WTC11 (cell line): ENCODE results near the gene IL1RAPL1. TPM values are rescaled to one million over a fixed set of nuclear protein-coding genes. Genes with fewer than 3 reads are reported as not detected.

ENCODE experiments used
- ATAC-seq: fragments of 200-7000 bp; cut with Tn5 transposase; 2 replicates; pipeline ENCODE4 v1.10.0; 2021; ENCODE audit warnings: mild to moderate bottlenecking, moderate library complexity
- CTCF ChIA-PET: fragments of 300-600 bp; sonication (Branson Sonifier 250); formaldehyde crosslinking; loops from one replicate; lab custom pipeline; 2021; ENCODE audit warnings: antibody characterized with exemption; lab: Charles Lee
- POLR2A ChIA-PET: fragments of 350-600 bp; sonication (Branson Sonifier 250); formaldehyde crosslinking; loops from one replicate; lab custom pipeline; 2021; ENCODE audit warnings: antibody characterized with exemption; lab: Charles Lee
- DNase-seq: peaks from one replicate; pipeline ENCODE4 v3.0.0; 2021; ENCODE audit warnings: low spot score
- H3K27ac Mint-ChIP-seq: 2 replicates; pipeline ENCODE4 v1.8.0; 2021; ENCODE audit warnings: mixed read lengths
- H3K27me3 Mint-ChIP-seq: 2 replicates; pipeline ENCODE4 v1.8.0; 2021; ENCODE audit warnings: low read depth, mild to moderate bottlenecking, moderate library complexity, mixed read lengths
- H3K36me3 Mint-ChIP-seq: 2 replicates; pipeline ENCODE4 v1.8.0; 2021; ENCODE audit warnings: mixed read lengths
- H3K4me1 Mint-ChIP-seq: 2 replicates; pipeline ENCODE4 v1.8.0; 2022; ENCODE audit warnings: mixed read lengths
- H3K4me3 Mint-ChIP-seq: 2 replicates; pipeline ENCODE4 v1.8.0; 2021; ENCODE audit warnings: mild to moderate bottlenecking, moderate library complexity, mixed read lengths
- H3K9me3 Mint-ChIP-seq: 2 replicates; pipeline ENCODE4 v1.8.0; 2021; ENCODE audit warnings: mixed read lengths
- ARID4B ChIP-seq: sonication (generic); formaldehyde crosslinking; IDR thresholded peaks from 2 replicates; pipeline ENCODE4 v1.8.0; 2023; ENCODE audit warnings: missing genetic modification reagents, mild to moderate bottlenecking, borderline replicate concordance
- ATF3 ChIP-seq: sonication (generic); formaldehyde crosslinking; conservative IDR thresholded peaks from 2 replicates; pipeline ENCODE4 v1.8.1; 2022; ENCODE audit warnings: mild to moderate bottlenecking, missing genetic modification reagents
- CREB1 ChIP-seq: sonication (generic); formaldehyde crosslinking; IDR thresholded peaks from 2 replicates; pipeline ENCODE4 v1.8.0; 2023; ENCODE audit warnings: mild to moderate bottlenecking, missing genetic modification reagents
- E2F1 ChIP-seq: sonication (generic); formaldehyde crosslinking; IDR thresholded peaks from 2 replicates; pipeline ENCODE4 v1.8.0; 2022; ENCODE audit warnings: mild to moderate bottlenecking, missing genetic modification reagents
- ERG ChIP-seq: fragments of 250-450 bp; sonication (Bioruptor Pico); IDR thresholded peaks from 2 replicates; pipeline ENCODE4 v1.8.0; 2021; ENCODE audit warnings: mild to moderate bottlenecking
- GRHL2 ChIP-seq: fragments of 250-450 bp; sonication (Bioruptor Pico); IDR thresholded peaks from 2 replicates; pipeline ENCODE4 v1.8.0; 2022; ENCODE audit warnings: mild to moderate bottlenecking, moderate library complexity; ENCODE audit not compliant: insufficient replicate concordance, severe bottlenecking
- GTF2I ChIP-seq: fragments of 250-450 bp; sonication (Bioruptor Pico); conservative IDR thresholded peaks from 2 replicates; pipeline ENCODE4 v1.4.0; 2021; ENCODE audit warnings: mild to moderate bottlenecking
- HMGA2 ChIP-seq: fragments of 250-450 bp; sonication (Bioruptor Pico); IDR thresholded peaks from 2 replicates; pipeline ENCODE4 v1.4.0; 2021; ENCODE audit warnings: mild to moderate bottlenecking, moderate library complexity
- KAT7 ChIP-seq: sonication (generic); formaldehyde crosslinking; IDR thresholded peaks from 2 replicates; pipeline ENCODE4 v1.8.1; 2023; ENCODE audit warnings: missing genetic modification reagents, mild to moderate bottlenecking, borderline replicate concordance
- MYBL2 ChIP-seq: sonication (generic); formaldehyde crosslinking; IDR thresholded peaks from 2 replicates; pipeline ENCODE4 v1.8.1; 2023; ENCODE audit warnings: mild to moderate bottlenecking, moderate library complexity, missing genetic modification reagents
- NFATC4 ChIP-seq: fragments of 250-450 bp; sonication (Bioruptor Pico); IDR thresholded peaks from 2 replicates; pipeline ENCODE4 v1.9.0; 2021; ENCODE audit warnings: mild to moderate bottlenecking
- NFE2L1 ChIP-seq: sonication (generic); formaldehyde crosslinking; IDR thresholded peaks from 2 replicates; pipeline ENCODE4 v1.8.1; 2023; ENCODE audit warnings: missing genetic modification reagents
- NFYB ChIP-seq: sonication (generic); formaldehyde crosslinking; conservative IDR thresholded peaks from 2 replicates; pipeline ENCODE4 v1.8.0; 2022; ENCODE audit warnings: low read depth, missing genetic modification reagents
- NR1H2 ChIP-seq: sonication (generic); formaldehyde crosslinking; IDR thresholded peaks from 2 replicates; pipeline ENCODE4 v1.9.0; 2021; ENCODE audit warnings: mild to moderate bottlenecking, moderate library complexity, missing genetic modification reagents
- NR2C2 ChIP-seq: sonication (generic); formaldehyde crosslinking; IDR thresholded peaks from 2 replicates; pipeline ENCODE4 v1.8.0; 2022; ENCODE audit warnings: mild to moderate bottlenecking, missing genetic modification reagents
- SMAD4 ChIP-seq: sonication (generic); formaldehyde crosslinking; IDR thresholded peaks from 2 replicates; pipeline ENCODE4 v1.8.0; 2022; ENCODE audit warnings: mild to moderate bottlenecking, missing genetic modification reagents
- SP1 ChIP-seq: sonication (generic); formaldehyde crosslinking; conservative IDR thresholded peaks from 2 replicates; pipeline ENCODE4 v1.8.1; 2022; ENCODE audit warnings: missing genetic modification reagents
- TCF7 ChIP-seq: sonication (generic); formaldehyde crosslinking; IDR thresholded peaks from 2 replicates; pipeline ENCODE4 v1.8.0; 2022; ENCODE audit warnings: mild to moderate bottlenecking, low read depth, missing genetic modification reagents, moderate library complexity
- ZBTB21 ChIP-seq: sonication (generic); formaldehyde crosslinking; IDR thresholded peaks from 2 replicates; pipeline ENCODE4 v1.8.1; 2023; ENCODE audit warnings: mild to moderate bottlenecking, missing genetic modification reagents, borderline replicate concordance
- ZNF121 ChIP-seq: sonication (generic); formaldehyde crosslinking; IDR thresholded peaks from 2 replicates; pipeline ENCODE4 v1.8.0; 2023; ENCODE audit warnings: missing genetic modification reagents
- ZNF138 ChIP-seq: sonication (generic); formaldehyde crosslinking; conservative IDR thresholded peaks from 2 replicates; pipeline ENCODE4 v1.8.1; 2022; ENCODE audit warnings: mild to moderate bottlenecking, moderate library complexity, missing genetic modification reagents
- ZNF219 ChIP-seq: sonication (generic); formaldehyde crosslinking; IDR thresholded peaks from 2 replicates; pipeline ENCODE4 v1.8.0; 2023; ENCODE audit warnings: missing genetic modification reagents, mild to moderate bottlenecking, borderline replicate concordance
- ZNF317 ChIP-seq: sonication (generic); formaldehyde crosslinking; IDR thresholded peaks from 2 replicates; pipeline ENCODE4 v1.8.1; 2023; ENCODE audit warnings: low read depth, mild to moderate bottlenecking, moderate library complexity, missing genetic modification reagents, borderline replicate concordance
- ZNF396 ChIP-seq: fragments of 250-450 bp; sonication (Bioruptor Pico); IDR thresholded peaks from 2 replicates; pipeline ENCODE4 v1.8.0; 2021; ENCODE audit warnings: mild to moderate bottlenecking, moderate library complexity, borderline replicate concordance
- ZNF416 ChIP-seq: fragments of 250-450 bp; sonication (Bioruptor Pico); IDR thresholded peaks from 2 replicates; pipeline ENCODE4 v1.9.0; 2021; ENCODE audit warnings: mild to moderate bottlenecking, inconsistent platforms
- ZNF532 ChIP-seq: fragments of 250-450 bp; sonication (Bioruptor Pico); IDR thresholded peaks from 2 replicates; pipeline ENCODE4 v1.9.0; 2021; ENCODE audit warnings: mild to moderate bottlenecking, borderline replicate concordance
- total RNA-seq: library from RNA; stranded (reverse); gene quantifications from 3 replicates; pipeline ENCODE4 v1.2.3, GENCODE V29; 2021

IL1RAPL1 gene
- total RNA-seq, 1 experiment from 2014 or later: 0.13 TPM

- no peak for ATAC-seq
- DNase-seq: no peak
- Mint-ChIP-seq H3K4me1 (no peaks in the 10 kb centered on the region), H3K9me3 (0 out of 2 replicates have a peak, but pooled peaks cover 5% of the 10 kb centered on the region), H3K4me3 (no peak overlapping the region), H3K27ac (no peak overlapping the region), H3K36me3 (no peaks in the 10 kb centered on the region), H3K27me3 (no peaks in the 10 kb centered on the region)
- TF ChIP-seq NFE2L1 (CRISPR knock-in tag): no peak
- TF ChIP-seq GTF2I (CRISPR knock-in tag): no peak
- no peak for TF ChIP-seq ATF3 (CRISPR knock-in tag)
- no peak for TF ChIP-seq ZNF317 (CRISPR knock-in tag)
- TF ChIP-seq ZNF396: no peak
- no peak for TF ChIP-seq GRHL2
- TF ChIP-seq MYBL2 (CRISPR knock-in tag): no peak
- no peak for TF ChIP-seq SP1 (CRISPR knock-in tag)
- TF ChIP-seq TCF7: no peak
- no peak for TF ChIP-seq NR1H2 (CRISPR knock-in tag)
- TF ChIP-seq ARID4B (CRISPR knock-in tag): no peak
- no peak for TF ChIP-seq ZNF219 (CRISPR knock-in tag)
- no peak for TF ChIP-seq ZNF138 (CRISPR knock-in tag)
- no peak for TF ChIP-seq HMGA2
- TF ChIP-seq ZNF532 (CRISPR knock-in tag): no peak
- no peak for TF ChIP-seq NFYB (CRISPR knock-in tag)
- no peak for TF ChIP-seq ZNF416
- no peak for TF ChIP-seq NR2C2
- no peak for TF ChIP-seq SMAD4 (CRISPR knock-in tag)
- ChIA-PET POLR2A (no interaction called here), CTCF (no interaction called here)
Observed at GRCh38 chrX:29841750-29842149, 1254.5 kb downstream of the IL1RAPL1 start.

GRCh38 chrX:29842552-29842951, 1255.3 kb downstream of the IL1RAPL1 start:
- H3K36me3 Mint-ChIP-seq: no peaks in the 10 kb centered on the region
- ChIA-PET POLR2A (no interaction called here), CTCF (no interaction called here)
- H3K27me3 Mint-ChIP-seq: no peaks in the 10 kb centered on the region
- DNase-seq (no peak), ATAC-seq (no peak)
- no peaks in the 10 kb centered on the region for H3K4me1 Mint-ChIP-seq
- no peak overlapping the region for H3K27ac Mint-ChIP-seq
- no peak overlapping the region for H3K4me3 Mint-ChIP-seq
- H3K9me3 Mint-ChIP-seq: 0 out of 2 replicates have a peak, but pooled peaks cover 5% of the 10 kb centered on the region
- TF ChIP-seq CREB1 (CRISPR knock-in tag) (no peak), ZNF396 (no peak), ERG (CRISPR knock-in tag) (no peak), KAT7 (no peak), ZNF121 (no peak), ZBTB21 (CRISPR knock-in tag) (no peak), E2F1 (CRISPR knock-in tag) (no peak), NFATC4 (CRISPR knock-in tag) (no peak), GRHL2 (no peak), ZNF416 (no peak)
